ENCODE measurements around the gene CACNG8.

Gene CACNG8

DNA sequence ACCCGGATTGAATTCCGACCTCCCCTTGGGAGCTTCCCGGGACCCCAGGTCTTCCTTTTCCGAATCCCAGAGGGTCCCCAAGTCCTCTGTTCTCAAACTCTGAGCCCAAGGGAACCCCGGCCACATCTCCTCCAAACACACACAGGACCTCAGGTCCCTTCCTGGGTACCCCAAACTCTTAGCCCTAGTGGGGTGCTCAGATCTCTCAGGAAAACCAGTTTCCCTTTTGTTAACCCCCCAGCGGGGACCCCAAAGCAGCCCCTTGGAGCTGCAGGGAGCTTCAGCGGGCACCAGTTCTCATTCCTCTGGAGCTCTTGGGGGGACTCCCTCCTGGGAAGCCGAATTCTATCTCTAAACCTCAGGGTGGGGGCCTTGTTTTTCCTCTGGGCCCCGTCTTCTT lies 29.5 kb downstream of the CACNG8 start:
- no peak for DNase-seq (ENCODE audit: low spot score)

DNA sequence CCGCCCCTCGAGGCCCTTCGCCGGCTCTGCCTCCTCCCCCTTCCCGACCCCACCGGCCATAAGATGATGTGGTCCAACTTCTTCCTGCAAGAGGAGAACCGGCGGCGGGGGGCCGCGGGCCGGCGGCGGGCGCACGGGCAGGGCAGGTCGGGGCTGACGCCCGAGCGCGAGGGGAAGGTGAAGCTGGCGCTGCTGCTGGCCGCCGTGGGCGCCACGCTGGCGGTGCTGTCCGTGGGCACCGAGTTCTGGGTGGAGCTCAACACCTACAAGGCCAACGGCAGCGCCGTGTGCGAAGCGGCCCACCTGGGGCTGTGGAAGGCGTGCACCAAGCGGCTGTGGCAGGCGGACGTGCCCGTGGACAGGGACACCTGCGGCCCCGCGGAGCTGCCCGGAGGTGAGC lies 30.1 kb downstream of the CACNG8 start:
- no peak for DNase-seq (ENCODE audit: low spot score)

GRCh38 chr19:53993448-53993847 lies 30.7 kb downstream of the CACNG8 start:
- no peak for DNase-seq (ENCODE audit: low spot score)

GRCh38 chr19:53994811-53995210 lies 32.1 kb downstream of the CACNG8 start:
- no peak for DNase-seq (ENCODE audit: low spot score)

- DNase-seq (ENCODE audit: low spot score), result no peak
Measured at GRCh38 chr19:53998223-53998622, 35.5 kb downstream of the CACNG8 start.

- DNase-seq (ENCODE audit: low spot score), result no peak
Measured at GRCh38 chr19:53999694-54000093, 37.0 kb downstream of the CACNG8 start.

- no peak for DNase-seq (ENCODE audit: low spot score)
Measured at GRCh38 chr19:54001496-54001895, 38.8 kb downstream of the CACNG8 start.

GRCh38 chr19:54002495-54003315 lies 40.0 kb downstream of the CACNG8 start:
- no peak for DNase-seq (ENCODE audit: low spot score)

DNA sequence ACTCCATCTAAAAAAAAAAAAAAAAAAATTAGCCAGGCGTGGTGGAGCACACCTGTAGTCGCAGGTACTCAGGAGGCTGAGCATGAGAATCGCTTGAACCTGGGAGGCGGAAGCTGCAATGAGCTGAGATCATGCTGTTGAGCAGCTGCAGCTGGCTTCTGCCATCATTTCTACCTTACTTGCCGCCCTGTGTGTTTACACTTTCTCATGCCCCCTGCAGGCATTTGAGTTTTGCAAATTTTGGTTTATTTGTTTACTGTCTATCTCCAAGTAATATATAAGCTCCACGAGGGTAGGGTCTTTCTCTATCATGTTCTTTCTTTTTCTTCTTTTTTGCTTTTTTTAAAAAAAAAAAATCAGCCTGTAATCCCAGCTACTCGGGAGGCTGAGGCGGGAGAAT lies 46.7 kb downstream of the CACNG8 start:
- DNase-seq (ENCODE audit: low spot score), result no peak

DNA sequence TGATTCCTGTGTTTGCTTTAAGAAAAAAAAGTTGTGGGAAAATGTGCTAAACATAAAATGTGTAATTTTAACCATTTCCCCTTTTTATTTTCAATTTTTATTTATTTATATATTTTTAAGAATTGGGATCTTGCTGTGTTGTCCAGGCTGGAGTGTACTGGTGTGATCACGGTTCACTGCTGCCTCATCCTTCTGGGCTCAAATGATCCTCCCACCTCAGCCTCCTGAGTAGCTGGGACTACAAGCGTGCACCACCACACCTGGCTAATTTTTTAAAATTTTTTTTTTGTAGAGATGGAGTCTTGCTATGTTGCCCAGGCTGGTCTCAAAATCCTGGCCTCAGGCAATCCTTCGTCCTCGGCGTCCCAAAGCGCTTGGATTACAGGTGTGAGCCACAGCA lies 47.7 kb downstream of the CACNG8 start:
- no peak for DNase-seq (ENCODE audit: low spot score)

GRCh38 chr19:54011507-54012211 lies 48.9 kb downstream of the CACNG8 start:
- no peak for DNase-seq (ENCODE audit: low spot score)

DNA sequence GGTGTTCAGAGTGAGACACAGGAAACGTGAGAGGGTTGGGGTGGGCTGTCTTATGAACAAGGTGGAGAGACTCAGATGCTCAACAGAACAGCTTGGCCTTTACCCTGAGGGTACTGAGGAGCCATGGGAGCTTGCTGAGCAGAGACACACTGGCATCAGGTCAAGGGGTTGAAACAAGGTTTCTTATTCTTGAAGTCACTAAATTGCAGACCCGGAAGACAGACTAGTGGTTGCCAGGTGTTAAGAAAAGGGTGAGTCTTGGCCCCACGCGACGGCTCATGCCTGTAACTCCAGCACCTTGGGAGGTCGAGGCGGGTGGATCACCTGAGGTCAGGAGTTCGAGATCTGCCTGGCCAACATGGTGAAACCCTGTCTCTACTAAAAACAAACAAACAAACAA lies 51.1 kb downstream of the CACNG8 start:
- DNase-seq (ENCODE audit: low spot score), result no peak

GRCh38 chr19:54014920-54015560 lies 52.3 kb downstream of the CACNG8 start:
- DNase-seq (ENCODE audit: low spot score), result no peak

GRCh38 chr19:54017261-54017660 lies 54.5 kb downstream of the CACNG8 start:
- DNase-seq (ENCODE audit: low spot score), result no peak

GRCh38 chr19:54021363-54021762 lies 58.6 kb downstream of the CACNG8 start:
- no peak for DNase-seq (ENCODE audit: low spot score)

GRCh38 chr19:54021932-54022331 lies 59.2 kb downstream of the CACNG8 start:
- no peak for DNase-seq (ENCODE audit: low spot score)

- no peak for DNase-seq (ENCODE audit: low spot score)
Measured at GRCh38 chr19:54023191-54023590, 60.5 kb downstream of the CACNG8 start.

- DNase-seq (ENCODE audit: low spot score), result no peak
Measured at GRCh38 chr19:54024660-54025059, 61.9 kb downstream of the CACNG8 start.

GRCh38 chr19:54026656-54027055 lies 63.9 kb downstream of the CACNG8 start:
- no peak for DNase-seq (ENCODE audit: low spot score)

- DNase-seq (ENCODE audit: low spot score), result no peak
Measured at GRCh38 chr19:54029301-54029700, 66.6 kb downstream of the CACNG8 start.

DNA sequence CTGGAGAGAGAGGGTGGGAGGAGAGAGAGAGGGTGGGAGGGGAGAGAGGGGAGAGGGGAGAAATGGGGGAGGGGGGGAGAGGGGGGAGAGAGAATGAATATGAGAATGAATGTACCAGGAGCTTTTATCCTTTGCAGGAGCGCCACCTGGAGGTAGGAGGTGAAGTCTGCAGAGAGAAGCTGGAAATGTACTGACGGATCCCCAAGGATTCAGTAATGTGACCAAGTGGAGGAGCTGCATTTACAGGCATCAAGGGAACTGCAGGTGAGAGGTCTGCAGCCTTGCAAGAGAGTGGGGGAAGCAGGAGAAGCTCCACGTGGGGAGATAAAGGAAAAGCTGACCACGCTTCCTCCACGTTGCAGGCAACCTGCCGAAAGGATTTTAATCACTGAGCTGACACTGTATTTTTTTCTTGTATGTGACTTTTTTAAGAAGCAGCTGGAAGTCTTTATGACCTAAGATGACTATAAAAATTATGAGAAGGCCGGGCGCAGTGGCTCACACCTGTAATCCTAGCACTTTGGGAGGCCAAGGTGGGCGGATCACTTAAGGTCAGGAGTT lies 67.3 kb downstream of the CACNG8 start:
- DNase-seq (ENCODE audit: low spot score), result peak; percentile 79

DNA sequence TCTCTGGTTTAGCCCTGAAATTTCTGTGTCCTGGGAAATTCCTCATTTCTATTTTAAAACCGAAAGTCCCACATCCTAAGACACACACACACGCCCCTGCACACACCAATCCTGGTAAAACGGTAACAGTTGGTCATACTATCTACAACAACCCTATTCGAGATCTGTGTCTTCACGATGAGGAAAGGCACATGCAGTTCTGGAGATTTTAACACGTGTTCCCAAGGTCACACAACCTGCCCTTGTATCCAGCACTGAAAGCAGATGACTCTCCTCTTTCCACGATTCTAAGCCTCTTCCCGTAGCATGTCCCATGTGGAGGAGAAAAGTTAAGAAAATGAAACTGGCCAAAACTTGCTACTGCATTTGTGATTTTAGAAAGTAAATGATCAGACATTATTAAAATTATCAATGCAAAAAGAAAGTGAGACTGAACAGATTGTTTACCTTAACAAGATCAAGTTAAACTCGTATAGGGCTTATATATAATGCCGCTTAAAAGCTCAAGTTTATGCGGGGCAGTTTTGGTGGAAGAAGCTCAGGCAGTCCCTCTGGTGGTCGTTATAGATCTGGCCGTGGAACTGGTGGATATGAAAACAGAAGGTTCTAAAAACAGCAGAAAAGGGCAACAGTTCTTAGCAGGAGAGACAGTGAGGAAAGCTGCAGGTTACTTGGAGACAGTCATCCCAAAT lies 68.3 kb downstream of the CACNG8 start:
- no peak for DNase-seq (ENCODE audit: low spot score)

Measured in GM03348 (cell line).